Raji (cell line): ENCODE data around the gene ZNF367.

ENCODE experiments used
- POLR2A ChIP-seq: IDR thresholded peaks from 2 replicates; pipeline ENCODE4 v1.6.1; 2011; ENCODE audit warnings: low read depth, low read length, control low read depth; ENCODE audit not compliant: insufficient read depth

ZNF367 gene

DNA sequence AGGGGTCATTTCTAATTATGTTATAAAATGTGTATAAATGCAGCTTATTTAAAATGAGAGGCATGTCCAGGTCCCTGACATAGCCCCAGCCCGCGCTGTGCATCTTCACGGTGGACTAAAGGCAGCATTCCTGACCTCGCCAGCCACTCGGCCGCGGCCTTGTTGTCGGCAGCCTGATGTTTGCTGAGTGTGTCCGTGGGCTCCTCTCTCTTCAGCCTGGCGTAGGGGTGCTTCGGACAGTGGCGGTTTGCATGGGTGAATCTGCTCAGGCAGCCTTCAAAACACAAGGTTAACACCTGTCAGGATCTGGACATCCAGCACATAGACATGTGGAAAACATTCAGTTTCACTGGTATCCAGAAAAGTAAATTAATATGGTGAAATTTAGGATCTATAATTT lies 25.9 kb downstream of the ZNF367 start:
- no peak for TF ChIP-seq POLR2A

DNA sequence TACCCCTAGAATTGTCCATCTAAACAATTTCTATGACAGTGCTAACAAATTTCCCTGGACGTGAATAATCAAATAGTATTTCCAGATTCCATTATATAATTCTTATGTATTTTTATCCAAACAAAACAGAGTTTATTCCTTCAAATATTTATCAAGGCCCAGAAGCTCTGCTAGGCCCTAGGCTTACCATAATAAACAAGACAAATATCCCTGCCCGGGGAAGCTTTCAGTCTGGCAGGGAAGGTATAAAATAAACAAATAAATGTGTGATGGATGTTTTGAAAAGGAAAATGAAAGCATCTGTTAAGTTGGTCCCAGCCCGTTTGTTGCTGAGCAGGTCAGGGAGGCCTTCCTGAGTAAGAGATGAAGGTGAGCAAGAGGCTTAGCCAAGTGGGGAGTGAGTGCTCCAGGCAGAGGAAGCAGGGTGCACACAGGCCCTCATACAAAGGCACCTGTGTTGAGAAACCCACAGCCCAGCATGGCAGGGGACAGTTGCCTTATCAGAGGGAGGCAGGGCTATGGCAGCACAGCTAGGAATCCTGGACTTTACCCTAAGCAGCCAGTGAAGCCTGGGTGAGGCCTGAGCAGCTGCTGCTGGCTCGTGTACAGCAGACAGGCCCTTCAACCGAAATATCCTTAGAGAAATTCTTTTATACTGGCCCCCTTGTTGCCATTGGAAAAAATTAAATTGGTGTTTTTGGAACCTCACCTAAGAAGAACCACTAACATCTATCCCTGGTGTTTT lies 27.0 kb downstream of the ZNF367 start:
- TF ChIP-seq POLR2A, result no peak

DNA sequence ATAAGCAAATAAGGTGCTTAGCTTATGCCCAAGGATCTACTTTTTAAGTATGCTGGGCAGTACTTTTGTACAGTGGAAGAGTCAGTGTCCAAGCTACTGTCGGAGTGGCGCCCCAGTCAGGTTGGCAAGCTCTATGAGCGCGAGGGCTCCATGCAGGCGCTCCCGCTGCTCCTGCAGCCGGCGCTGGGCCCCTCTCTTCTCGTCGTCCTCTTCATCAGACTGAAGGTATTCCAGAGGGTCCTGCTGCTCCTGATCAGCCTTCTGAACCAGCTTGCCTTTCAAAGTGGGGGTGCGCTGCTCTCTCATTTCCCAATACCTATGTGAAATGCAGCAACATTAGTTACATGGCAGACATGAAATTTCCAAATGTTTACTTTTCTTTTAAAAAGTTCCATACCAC lies 30.0 kb downstream of the ZNF367 start:
- TF ChIP-seq POLR2A, result no peak

DNA sequence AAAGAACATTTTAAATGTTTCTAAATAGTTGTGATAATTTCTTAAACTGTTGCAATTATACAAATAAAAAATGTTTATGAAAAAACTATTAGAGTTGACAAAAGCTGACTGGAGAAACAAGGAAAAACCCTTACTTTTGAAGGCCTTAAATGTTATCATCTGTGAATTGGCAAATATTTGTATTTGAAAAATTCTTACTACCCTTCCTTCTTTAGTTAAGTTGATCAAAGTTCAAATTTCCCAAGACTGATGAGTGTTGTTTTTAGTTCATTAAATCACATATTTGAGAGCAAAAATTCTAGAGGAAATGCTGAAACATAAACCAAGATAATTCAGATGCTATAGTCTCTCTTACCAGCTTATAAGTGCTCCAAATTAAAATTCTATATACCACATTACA lies 32.0 kb downstream of the ZNF367 start:
- TF ChIP-seq POLR2A, result no peak

DNA sequence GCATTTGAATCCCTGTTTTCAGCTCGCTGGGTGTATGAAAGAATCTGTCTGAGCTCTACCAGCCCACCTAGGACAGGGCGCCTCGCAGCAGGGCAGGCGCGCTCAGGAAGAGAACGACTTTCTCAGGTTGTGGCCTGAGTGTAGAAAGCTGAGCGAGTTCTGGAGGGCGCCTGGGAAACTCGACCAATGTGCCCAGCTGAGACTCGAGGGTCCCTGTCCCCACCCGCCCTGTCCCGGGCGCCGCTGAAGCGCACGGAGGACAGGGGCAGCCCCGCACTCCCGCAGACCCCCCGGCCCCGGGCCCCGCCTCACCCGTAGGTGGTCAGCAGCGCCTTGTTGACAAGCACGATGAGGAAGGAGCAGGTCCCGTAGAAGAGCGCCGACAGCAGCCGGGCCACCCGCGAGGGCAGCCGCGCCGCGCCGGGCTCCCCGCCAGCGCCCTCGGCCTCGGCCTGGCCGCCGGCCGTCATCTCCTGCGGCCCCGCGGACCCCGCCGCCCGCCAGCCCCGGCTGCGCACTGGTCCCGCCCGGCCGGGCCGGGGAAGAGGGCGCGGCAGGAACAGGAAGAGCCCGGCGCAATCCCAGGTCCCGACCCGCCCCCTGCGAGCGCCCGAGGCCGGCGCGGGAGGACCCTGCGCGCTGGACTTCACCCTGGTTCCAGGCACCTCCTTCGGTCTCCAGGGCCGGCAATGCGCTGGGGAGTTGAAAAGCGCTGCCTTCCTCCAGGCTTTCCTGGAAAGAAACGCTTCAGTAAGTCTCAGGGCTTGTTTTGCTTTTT lies 34.8 kb downstream of the ZNF367 start, which contains the start of gene SLC35D2:
TSS of gene SLC35D2 (minus strand) at position 547 of the 778 bp plus-strand sequence. CDS start at position 470, 77 bp downstream.
- no peak for TF ChIP-seq POLR2A

DNA sequence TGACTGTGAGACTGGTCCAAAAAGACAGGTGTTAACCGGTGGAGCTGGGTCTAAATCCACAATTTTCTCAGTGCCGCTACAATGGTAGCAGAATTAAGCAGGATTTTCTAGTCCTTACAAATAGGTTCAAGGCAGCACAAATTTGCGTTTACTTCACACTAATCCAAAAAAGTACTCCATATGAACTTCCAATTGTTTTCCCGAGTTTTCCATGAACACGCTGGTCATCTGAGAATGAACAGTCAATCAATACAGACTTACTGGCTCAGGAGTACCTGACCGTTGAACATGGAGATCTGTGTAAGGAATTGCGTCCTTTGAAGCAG lies 35.4 kb downstream of the ZNF367 start:
- no peak for TF ChIP-seq POLR2A

DNA sequence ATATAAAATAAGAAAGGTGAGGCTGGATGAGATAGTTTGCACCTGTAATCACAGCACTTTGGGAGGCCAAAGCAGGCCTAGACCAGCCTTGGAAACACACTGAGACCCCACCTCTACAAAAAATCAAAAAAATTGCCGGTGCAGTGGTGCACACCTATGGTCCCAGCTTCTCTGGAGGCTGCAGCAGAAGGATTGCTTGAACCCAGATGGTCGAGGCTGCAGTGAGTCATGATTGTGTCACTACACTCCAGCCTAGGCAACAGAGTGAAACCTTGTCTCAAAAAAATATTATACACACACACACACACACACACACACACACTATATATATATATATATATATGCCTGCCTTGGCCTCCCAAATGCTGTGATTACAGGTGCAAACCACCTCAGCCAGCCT lies 36.0 kb downstream of the ZNF367 start:
- TF ChIP-seq POLR2A, result no peak

DNA sequence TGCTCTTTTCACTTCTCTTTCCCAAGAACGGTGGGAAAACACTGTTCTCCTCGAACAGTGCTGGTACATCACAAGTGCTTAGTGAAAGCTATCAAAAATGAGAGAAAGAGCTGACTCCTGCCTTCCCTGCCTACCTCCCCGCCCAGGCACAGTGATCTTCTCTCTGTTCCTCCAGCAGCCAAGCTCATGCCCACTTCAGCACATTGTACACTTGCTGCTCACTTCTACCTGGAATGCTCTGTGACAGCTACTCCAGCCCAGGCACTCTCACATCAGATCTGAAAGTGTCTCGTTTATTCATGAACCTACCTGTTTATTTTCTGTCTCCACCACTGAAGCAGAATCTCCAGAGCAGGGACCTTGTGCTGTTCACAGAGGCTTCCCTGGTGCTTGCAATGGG lies 36.5 kb downstream of the ZNF367 start:
- TF ChIP-seq POLR2A, result no peak

DNA sequence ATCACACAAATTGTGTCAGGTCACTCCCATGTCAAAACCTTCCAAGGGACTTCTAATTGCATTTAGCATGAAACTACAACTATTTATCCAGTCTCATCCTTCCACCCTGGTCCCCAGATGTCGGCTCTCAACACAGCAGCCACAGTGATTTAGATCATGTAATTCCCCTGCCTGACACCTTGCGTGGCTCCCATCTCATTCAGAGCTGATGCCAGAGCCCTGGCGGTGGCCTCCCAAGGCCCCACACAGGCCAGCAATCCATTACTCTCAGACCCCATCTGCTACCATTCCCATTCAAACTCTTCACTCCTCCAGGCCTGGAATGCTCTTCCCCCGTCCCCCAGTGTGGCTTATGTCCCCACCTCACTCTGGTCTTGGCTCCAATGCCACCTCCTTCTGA lies 37.0 kb downstream of the ZNF367 start:
- TF ChIP-seq POLR2A, result no peak

DNA sequence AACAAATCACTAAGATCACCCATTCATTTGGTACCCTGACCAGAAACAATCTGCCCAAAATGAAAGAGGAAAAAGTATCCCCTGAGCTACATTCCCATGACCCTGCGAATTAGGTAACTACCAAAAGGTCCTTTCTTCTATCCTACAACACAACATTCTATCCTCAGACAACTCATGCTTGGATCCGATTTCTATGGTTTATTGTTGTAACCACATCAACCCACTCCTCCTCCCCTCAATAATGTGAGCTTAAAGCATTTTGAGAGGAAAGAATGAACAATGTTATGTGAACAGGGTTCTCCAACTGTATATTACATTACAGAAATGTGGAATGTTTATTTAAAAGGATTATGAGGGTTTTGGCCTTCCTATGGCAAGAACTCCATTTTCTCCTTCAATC lies 38.7 kb downstream of the ZNF367 start:
- TF ChIP-seq POLR2A, result no peak

DNA sequence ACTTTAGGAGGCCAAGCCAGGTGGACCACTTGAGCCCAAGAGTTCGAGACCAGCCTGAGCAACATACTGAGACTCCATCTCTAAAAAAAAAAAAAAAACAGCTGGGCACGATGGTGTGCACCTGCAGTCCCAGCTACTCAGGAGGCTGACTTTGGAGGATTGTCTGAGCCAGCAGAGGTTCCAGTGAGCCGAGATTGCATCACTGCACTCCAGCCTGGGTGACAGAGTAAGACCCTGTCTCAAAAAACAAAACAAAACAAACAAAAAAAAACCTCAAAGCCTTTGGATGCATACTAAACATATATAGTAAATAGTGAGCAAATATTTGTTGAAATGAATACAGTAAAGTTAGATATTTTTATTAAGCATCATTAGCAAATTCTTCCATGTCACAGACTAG lies 40.0 kb downstream of the ZNF367 start:
- no peak for TF ChIP-seq POLR2A

DNA sequence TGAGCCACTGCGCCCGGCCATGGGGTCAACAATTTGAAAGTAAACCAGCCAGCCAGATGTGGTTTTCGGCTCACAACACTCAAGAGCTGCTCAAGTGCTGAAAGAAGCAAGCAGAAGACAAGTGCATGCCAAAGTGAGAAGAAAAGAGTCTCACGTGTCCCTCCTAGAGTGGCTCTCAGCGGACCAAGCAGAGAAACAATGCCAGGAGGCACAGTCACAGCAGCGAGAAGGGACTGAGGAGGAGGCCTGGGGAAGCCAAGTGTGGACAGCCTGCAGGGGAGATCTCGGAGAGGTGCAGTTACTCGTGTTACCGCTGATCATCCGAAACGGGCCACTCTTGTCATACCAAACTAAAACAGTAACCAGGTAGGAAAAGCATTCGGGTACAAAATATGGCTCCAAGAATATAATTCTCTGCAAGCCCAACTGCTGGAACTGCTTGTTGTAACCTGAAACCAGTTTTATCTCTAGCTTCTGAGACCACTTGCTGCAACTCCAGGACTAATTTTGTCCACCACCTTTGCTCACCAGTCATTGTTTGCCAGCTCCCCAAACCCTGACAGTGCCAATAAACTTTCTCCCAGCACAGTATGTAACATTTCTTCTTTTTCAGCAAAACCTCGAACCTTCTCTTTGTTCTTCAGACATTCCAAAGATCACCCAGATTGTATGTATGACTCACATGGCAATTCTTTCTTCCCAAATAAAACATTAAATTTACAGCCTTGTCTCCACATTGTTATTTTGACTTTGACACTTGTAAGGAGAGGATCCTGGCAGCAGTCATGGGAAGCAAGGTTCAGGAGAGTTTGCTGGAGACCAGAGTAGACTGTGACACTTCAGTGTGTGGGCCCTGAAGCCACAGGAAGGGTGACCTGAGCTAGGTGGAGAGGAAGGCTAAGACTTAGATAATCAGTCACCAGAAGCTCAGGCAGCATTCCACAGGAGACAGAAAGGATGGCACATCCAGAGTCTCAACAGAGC lies 41.0 kb downstream of the ZNF367 start:
- TF ChIP-seq POLR2A, result no peak

DNA sequence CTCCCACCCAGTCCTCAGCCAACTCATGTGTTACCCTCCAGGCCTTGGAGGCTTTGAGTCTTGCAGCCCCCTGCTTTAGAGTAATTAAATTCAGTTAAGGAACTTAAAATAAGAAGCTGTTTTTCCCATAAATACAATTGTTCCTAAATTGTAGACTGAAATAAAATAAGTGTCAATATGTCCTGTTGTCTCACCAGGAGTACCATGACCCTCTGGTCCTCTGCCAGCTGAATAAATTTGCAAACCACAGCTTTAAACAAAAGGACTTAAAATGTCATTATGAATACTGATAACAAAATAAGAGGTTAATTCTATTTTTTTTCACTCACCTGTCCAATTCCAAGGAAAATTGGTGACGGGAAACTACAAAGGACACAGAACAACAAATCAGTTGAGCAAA lies 50.2 kb downstream of the ZNF367 start:
- no peak for TF ChIP-seq POLR2A

DNA sequence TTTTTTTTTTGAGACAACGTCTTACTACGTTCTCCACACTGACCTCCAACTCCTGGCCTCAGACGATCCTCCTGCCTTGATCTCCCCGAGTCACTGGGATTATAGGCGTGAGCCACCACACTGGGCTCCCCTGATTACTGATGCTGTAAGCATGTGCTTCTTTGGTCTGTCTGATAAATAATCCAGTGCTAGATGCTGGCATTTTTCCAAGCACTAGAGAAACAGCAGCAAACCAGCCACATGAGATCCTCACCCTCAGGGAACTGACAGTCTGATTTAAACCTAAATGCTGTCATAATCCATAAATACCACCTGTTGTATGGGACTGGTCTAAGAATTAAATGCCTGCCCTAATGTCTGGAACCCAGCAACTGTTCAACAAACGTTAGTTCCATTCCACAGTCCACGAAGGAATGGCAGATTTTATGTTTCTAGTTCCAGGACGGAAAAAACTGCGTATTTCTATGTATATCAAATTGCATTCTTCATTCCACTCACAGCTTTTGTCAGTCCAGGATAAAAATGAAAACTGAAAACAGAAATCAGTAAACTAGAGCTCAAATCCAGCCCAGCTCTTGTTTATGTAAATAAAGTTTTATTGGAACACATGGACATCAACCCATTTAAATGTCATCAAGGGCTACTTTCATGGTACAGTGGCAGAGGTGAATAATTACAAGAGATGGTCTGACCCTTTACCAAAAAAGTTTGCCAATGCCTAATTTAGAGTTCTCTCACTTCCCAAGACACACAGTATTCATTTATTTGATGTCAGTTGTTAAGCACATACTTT lies 54.8 kb downstream of the ZNF367 start:
- TF ChIP-seq POLR2A, result no peak

DNA sequence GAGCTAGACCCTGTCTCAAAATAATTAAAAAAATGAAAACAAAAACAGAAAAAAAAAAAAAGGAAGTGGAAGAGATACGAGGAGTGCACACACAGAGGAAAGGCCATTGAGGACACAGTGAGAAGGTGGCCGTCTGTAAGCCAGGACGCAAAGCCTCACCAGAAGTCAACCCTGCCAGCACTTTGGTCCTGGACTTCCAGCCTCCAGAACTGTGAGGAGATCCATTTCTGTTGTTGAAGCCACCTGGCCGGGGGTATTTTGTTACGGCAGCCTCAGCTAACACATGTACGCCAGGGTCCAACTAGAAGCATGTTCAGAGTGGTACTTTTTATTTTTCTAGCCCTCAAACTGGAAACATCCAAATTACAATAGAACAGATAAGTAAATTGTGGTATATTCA lies 56.5 kb downstream of the ZNF367 start:
- no peak for TF ChIP-seq POLR2A
